Peyer's patch (tissue), 4 donors: Measurements from ENCODE around the gene CA9.

Experiments used
- CTCF ChIP-seq, 6 experiments: fragments of 450-650 bp in 4 of 6; fragments of 200-600 bp in 2 of 6; sonication (generic) in 1 of 6; IDR thresholded peaks; one replicate each; pipeline ENCODE4 v1.5.1; 2017 to 2019; ENCODE audit warnings: antibody characterized with exemption in 6 of 6, mild to moderate bottlenecking in 3 of 6, moderate library complexity in 1 of 6
- POLR2A ChIP-seq, 2 donors: fragments of 450-650 bp; IDR thresholded peaks; one replicate each; pipeline ENCODE4 v1.5.1; 2017; ENCODE audit warnings: antibody characterized with exemption in 2 of 2, mild to moderate bottlenecking in 2 of 2, moderate library complexity in 2 of 2

GRCh38 chr9:35691334-35691650 lies 17.6 kb downstream of the CA9 start:
- TF ChIP-seq CTCF (IDR thresholded peaks at IDR 0.05): no peak
- no peak for TF ChIP-seq POLR2A (IDR thresholded peaks at IDR 0.05)
